ENCODE measurements around the gene PAQR5. TPM values are rescaled to one million over a fixed set of nuclear protein-coding genes. Genes with fewer than 3 reads are reported as not detected.

The PAQR5 gene
- total and polyA plus RNA-seq, 9 of the 15 experiments (the other 6 are each of a cell fraction or from before 2014, with no cell fraction given): 0.04 to 0.08 TPM; not detected in 7

DNA sequence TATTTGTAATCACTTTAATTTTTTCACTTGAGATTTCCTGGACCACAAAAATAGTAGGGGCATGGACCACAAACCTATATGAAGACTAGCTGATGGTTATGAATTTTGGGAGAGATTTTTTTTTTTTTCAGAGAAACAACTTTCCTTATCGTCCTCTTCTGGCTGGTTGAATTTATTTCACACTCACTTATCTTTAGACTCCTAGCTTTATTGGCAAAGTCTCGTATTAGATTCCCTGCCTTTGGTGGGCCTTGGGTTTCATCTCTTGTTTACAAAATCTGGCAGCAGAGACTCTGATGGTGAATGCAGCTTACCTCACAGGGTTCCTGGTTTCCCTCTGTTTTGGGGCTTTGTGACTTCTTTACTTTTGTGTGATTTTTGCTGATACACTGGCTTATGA lies 70.9 kb downstream of the PAQR5 start:
- CTCF ChIA-PET (ENCODE audit: low intra/inter-chr PET ratio): no interaction called here
- no TSS peak for BruUV-seq (replicated peaks)

More for the DNA sequence above, 70.9 kb downstream of the PAQR5 start:
- Histone ChIP-seq H3K9ac (ENCODE audit: insufficient read depth in 1 of 2, low read depth in 2 of 2, low read length in 2 of 2) (no peak overlapping the region), H3K79me2 (ENCODE audit: control insufficient read depth, insufficient read depth, low read length) (no peaks in the 10 kb centered on the region), H3K9me3 (replicated peaks; ENCODE audit: control insufficient read depth, insufficient read depth, low read depth, low read length) (no peaks in the 10 kb centered on the region), H3K4me1 (replicated peaks in 1 of 2; ENCODE audit: control insufficient read depth in 2 of 2, insufficient read depth in 2 of 2, low read length in 2 of 2) (no peaks in the 10 kb centered on the region), H3K27me3 (ENCODE audit: control insufficient read depth in 2 of 2, insufficient read depth in 2 of 2, low read length in 2 of 2) (peaks cover 6 to 13% of the 10 kb centered on the region in 2 experiments; a peak in 4 of 5 replicates), H3K27ac (ENCODE audit: extremely low read depth, low read depth, low read length) (no peak overlapping the region), H3K4me2 (ENCODE audit: insufficient read depth, low read length) (no peak overlapping the region), H3K36me3 (ENCODE audit: control insufficient read depth, insufficient read depth, low read length) (no peaks in the 10 kb centered on the region), H3K4me3 (no peak overlapping the region), H3K9me1 (ENCODE audit: control insufficient read depth, insufficient read depth, low read length) (no peaks in the 10 kb centered on the region), H2AFZ (ENCODE audit: low read depth, low read length) (no peak overlapping the region), H4K20me1 (replicated peaks; ENCODE audit: control insufficient read depth, insufficient read depth, low read length) (no peaks in the 10 kb centered on the region)
- no peak for DNase-seq (ENCODE audit: extremely low read depth in 1 of 4, low spot score in 3 of 4)
- intact Hi-C loops (cut with micrococcal nuclease): no loop called here
- POLR2A ChIA-PET: no interaction called here
- TF ChIP-seq XRCC3 (IDR thresholded peaks at IDR 0.05): no peak
- TF ChIP-seq, protein P1, sequence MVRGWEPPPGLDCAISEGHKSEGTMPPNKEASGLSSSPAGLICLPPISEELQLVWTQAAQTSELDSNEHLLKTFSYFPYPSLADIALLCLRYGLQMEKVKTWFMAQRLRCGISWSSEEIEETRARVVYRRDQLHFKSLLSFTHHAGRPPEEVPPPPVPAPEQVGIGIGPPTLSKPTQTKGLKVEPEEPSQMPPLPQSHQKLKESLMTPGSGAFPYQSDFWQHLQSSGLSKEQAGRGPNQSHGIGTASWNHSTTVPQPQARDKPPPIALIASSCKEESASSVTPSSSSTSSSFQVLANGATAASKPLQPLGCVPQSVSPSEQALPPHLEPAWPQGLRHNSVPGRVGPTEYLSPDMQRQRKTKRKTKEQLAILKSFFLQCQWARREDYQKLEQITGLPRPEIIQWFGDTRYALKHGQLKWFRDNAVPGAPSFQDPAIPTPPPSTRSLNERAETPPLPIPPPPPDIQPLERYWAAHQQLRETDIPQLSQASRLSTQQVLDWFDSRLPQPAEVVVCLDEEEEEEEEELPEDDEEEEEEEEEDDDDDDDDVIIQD (CRISPR knock-in tag; IDR thresholded peaks at IDR 0.05): no peak
- no peak for TF ChIP-seq HCFC1 (IDR thresholded peaks at IDR 0.05; ENCODE audit: low read depth, low read length)
- TF ChIP-seq RFX1 (IDR thresholded peaks at IDR 0.05): no peak
- TF ChIP-seq, protein P2, sequence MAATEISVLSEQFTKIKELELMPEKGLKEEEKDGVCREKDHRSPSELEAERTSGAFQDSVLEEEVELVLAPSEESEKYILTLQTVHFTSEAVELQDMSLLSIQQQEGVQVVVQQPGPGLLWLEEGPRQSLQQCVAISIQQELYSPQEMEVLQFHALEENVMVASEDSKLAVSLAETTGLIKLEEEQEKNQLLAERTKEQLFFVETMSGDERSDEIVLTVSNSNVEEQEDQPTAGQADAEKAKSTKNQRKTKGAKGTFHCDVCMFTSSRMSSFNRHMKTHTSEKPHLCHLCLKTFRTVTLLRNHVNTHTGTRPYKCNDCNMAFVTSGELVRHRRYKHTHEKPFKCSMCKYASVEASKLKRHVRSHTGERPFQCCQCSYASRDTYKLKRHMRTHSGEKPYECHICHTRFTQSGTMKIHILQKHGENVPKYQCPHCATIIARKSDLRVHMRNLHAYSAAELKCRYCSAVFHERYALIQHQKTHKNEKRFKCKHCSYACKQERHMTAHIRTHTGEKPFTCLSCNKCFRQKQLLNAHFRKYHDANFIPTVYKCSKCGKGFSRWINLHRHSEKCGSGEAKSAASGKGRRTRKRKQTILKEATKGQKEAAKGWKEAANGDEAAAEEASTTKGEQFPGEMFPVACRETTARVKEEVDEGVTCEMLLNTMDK (IDR thresholded peaks at IDR 0.05; ENCODE audit: borderline replicate concordance, insufficient read depth, low read depth, low read length, poor library complexity, severe bottlenecking): no peak
- TF ChIP-seq TFAM (CRISPR knock-in tag; conservative IDR thresholded peaks at IDR 0.05): no peak
- TF ChIP-seq POLR2B (IDR thresholded peaks at IDR 0.05; ENCODE audit: low read depth, partially characterized antibody): no peak
- TF ChIP-seq, protein P3, sequence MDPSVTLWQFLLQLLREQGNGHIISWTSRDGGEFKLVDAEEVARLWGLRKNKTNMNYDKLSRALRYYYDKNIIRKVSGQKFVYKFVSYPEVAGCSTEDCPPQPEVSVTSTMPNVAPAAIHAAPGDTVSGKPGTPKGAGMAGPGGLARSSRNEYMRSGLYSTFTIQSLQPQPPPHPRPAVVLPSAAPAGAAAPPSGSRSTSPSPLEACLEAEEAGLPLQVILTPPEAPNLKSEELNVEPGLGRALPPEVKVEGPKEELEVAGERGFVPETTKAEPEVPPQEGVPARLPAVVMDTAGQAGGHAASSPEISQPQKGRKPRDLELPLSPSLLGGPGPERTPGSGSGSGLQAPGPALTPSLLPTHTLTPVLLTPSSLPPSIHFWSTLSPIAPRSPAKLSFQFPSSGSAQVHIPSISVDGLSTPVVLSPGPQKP (CRISPR knock-in tag; IDR thresholded peaks at IDR 0.05): no peak
- no peak for TF ChIP-seq SIN3A (IDR thresholded peaks at IDR 0.05; ENCODE audit: borderline replicate concordance in 2 of 2, control insufficient read depth in 1 of 2, low read depth in 2 of 2, low read length in 2 of 2)
- no peak for TF ChIP-seq RB1 (IDR thresholded peaks at IDR 0.05; ENCODE audit: low read depth)
- TF ChIP-seq HMGN3 (IDR thresholded peaks at IDR 0.05; ENCODE audit: borderline replicate concordance, extremely low read depth, insufficient read length, low read depth, low read length): no peak
- TF ChIP-seq L3MBTL2 (IDR thresholded peaks at IDR 0.05): no peak
- TF ChIP-seq, protein P4, sequence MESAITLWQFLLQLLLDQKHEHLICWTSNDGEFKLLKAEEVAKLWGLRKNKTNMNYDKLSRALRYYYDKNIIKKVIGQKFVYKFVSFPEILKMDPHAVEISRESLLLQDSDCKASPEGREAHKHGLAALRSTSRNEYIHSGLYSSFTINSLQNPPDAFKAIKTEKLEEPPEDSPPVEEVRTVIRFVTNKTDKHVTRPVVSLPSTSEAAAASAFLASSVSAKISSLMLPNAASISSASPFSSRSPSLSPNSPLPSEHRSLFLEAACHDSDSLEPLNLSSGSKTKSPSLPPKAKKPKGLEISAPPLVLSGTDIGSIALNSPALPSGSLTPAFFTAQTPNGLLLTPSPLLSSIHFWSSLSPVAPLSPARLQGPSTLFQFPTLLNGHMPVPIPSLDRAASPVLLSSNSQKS (CRISPR knock-in tag; IDR thresholded peaks at IDR 0.05): no peak
- no peak for TF ChIP-seq MAZ (CRISPR knock-in tag; conservative IDR thresholded peaks at IDR 0.05 in 1 of 2, IDR thresholded peaks at IDR 0.05 in 1 of 2)
- no peak for TF ChIP-seq TCF3 (CRISPR knock-in tag; IDR thresholded peaks at IDR 0.05)
- no peak for TF ChIP-seq SRSF1 (IDR thresholded peaks at IDR 0.05; ENCODE audit: low read depth, low read length)
- no peak for ATAC-seq
- no peak for FAIRE-seq
- 4% methylated on average over 2 of the region's 2 CpGs for WGBS (ENCODE audit: insufficient coverage, low coverage, missing lambda C conversion rate)
- in situ Hi-C loops (cut with MboI): no loop called here
